Left renal cortex interstitium (tissue), 4 donors: ENCODE data around the gene NXPH3. TPM values are rescaled to one million over a fixed set of nuclear protein-coding genes. Genes with fewer than 3 reads are reported as not detected.

ENCODE experiments used
- DNase-seq, 4 donors: peaks; one replicate each; pipeline ENCODE4 v3.0.0-alpha.2; 2013; ENCODE audit warnings: low read depth in 4 of 4, low spot score in 2 of 4, missing footprints in 1 of 4
- polyA plus RNA-seq, 4 donors: library from polyadenylated mRNA; unstranded; fragments of 120-200 nt; gene quantifications; one replicate each; pipeline ENCODE4 v1.2.1, GENCODE V29; 2013; ENCODE audit not compliant: insufficient read length in 4 of 4

NXPH3 gene
- polyA plus RNA-seq, 4 donors: 0.87 to 1.7 (median 1.4) TPM

DNA sequence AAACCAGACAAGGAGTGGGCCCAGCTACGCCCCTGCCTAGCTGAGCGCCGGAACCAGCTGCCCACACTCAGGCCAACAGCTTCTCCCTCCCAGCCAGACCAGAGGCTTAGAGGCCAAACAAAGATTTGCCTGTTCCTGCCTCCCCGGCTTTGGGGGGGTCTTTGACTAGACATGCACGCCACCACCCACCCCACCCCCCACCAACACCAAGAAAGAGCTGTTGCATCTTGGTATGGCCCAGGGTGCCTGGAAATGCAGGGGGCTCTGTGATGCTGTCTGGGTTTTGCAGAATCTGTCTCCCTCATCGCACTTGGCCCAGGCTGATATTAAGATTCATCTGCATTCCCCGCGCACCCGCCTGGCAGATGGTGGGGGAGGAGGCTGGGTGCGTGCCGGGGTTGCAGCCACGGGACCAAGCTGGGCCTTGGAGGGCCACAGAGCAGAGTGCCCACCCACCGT is 1.3 kb upstream of the NXPH3 start:
- no peak for DNase-seq

DNA sequence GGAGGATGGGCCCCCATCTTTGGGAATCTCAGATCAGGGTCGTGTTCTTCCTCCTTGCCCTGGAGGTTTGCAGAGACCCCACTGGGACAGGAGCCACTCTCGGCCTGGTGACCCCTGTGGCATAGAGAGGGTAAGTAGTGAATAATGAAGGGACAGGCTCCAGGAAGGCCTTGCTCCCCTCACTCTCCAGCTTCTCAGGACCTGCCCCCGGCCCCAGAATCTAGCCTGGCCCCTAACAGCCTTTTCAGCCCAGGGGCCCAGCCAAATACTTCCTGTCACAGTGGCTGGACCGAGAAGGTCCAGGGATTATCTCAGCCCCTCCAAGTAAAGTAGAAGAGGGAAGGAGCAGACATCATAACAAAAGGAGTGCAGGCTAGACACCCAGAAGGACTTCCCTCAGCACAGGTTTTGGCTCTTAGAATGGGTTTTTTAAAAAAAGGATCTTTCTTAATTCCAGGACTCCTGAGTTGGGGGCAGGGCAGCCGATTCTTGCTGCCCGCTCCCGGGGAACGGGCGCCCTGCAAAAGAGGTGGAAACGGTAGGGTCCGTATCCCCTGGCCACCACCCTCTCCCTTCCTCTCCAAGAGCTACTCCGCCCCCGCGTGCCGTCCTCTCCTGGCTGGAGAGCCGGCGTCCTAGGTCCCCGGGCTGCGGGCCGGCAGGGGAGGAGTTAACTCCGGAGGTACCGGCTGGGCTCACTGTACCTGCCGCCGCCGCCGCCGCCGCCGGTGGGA is 559 bp upstream of the NXPH3 start:
- no peak for DNase-seq

- peak in 3 of 4 donors; percentile 28 to 45 (median 35) for DNase-seq
Observed at GRCh38 chr17:49576088-49576916, 631 bp downstream of the NXPH3 start.

- DNase-seq: no peak
Observed at GRCh38 chr17:49576917-49577649, 1.4 kb downstream of the NXPH3 start.

DNA sequence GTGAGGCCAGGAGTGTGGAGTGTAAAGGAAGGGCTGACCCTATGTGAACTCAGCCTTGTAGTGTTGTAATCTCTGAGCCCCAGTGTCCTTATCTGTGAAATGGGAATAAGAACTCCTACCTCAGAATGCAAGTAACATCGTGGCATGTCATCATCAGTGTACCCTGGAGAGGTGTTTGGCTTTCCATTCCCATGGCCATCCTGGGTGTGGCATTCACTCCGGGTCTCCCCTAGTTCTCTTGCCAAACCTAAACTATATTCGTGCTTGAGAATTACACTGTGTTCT is 1.9 kb downstream of the NXPH3 start:
- no peak for DNase-seq

DNA sequence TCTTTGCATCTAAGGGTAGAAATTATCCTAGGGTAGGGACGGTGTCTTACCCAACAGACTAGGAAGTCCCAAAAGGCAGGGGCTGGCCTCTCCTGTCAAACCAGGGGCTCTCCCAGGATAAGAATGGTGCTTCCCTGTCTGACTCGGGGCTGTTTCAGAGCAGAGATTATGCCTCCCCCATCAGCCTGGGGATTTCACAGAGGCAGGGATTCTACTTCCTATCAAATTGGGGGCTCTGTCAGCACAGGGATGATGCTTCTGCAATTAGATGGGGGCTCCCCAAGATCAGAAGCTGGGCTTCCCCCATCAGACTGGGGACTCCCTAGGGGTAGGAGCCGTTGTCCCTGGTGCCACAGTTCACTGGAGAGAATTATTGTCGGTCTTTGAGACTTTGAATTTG is 2.3 kb downstream of the NXPH3 start:
- no peak for DNase-seq

GRCh38 chr17:49578414-49578813 is 2.7 kb downstream of the NXPH3 start:
- DNase-seq: no peak

DNA sequence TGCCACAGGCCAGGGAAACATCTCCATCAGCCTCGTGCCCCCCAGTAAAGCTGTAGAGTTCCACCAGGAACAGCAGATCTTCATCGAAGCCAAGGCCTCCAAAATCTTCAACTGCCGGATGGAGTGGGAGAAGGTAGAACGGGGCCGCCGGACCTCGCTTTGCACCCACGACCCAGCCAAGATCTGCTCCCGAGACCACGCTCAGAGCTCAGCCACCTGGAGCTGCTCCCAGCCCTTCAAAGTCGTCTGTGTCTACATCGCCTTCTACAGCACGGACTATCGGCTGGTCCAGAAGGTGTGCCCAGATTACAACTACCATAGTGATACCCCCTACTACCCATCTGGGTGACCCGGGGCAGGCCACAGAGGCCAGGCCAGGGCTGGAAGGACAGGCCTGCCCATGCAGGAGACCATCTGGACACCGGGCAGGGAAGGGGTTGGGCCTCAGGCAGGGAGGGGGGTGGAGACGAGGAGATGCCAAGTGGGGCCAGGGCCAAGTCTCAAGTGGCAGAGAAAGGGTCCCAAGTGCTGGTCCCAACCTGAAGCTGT is 3.4 kb downstream of the NXPH3 start:
- DNase-seq: no peak

DNA sequence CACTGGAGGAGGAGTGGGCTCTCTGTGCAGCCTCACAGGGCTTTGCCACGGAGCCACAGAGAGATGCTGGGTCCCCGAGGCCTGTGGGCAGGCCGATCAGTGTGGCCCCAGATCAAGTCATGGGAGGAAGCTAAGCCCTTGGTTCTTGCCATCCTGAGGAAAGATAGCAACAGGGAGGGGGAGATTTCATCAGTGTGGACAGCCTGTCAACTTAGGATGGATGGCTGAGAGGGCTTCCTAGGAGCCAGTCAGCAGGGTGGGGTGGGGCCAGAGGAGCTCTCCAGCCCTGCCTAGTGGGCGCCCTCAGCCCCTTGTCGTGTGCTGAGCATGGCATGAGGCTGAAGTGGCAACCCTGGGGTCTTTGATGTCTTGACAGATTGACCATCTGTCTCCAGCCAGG is 3.9 kb downstream of the NXPH3 start:
- no peak for DNase-seq

DNA sequence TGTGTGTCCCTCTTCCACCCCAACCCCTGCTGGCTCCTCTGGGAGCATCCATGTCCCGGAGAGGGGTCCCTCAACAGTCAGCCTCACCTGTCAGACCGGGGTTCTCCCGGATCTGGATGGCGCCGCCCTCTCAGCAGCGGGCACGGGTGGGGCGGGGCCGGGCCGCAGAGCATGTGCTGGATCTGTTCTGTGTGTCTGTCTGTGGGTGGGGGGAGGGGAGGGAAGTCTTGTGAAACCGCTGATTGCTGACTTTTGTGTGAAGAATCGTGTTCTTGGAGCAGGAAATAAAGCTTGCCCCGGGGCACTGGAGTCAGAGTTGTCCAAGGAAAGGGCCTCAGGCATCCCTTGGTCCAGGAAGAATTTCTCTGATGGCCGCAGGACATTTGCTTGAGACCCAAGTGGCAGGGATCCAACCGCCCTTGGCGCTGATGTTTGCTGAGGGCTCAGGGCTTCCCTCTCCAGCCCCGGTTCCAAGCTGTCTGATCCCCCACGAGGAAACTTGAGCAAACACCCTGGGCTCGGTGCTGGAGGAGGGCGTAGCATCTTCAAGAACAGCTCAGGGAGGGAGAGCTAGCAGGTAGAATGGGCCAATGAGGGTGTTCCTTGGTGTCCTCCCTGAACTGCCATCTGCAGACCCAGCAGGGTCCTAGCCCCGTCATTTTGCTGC is 4.5 kb downstream of the NXPH3 start:
- DNase-seq: no peak

DNA sequence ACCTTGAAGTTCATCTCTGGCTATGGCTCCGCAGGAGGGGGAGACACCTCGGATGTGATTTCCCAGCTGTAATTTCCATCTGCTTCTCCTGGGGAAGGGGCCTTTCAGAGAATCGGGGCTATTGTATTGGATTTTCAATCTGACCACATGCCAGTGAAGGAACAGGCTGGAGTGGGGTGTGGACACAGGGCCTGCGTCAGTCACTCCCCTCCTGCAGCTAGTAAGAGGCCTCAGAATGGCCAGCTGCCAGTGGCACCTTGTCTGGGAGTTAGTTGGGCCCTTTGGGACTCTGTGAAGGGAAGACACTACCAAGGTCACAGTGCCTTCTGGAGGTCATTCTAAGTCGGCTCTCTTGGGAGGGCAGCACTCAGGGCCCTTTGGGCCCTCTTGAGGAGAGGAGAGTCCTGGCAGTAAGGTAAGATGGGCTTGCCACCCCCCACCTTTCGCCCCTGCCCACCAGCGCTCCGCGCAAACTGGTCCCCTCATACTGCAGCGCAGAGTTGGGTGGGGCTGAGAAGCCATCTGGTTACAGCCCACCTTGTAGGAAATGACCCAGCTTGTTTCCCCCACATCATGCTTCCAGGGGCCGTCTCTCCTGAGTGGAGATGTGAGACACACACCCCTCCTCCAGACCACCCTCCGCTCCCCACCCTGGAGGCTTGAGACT is 5.4 kb downstream of the NXPH3 start:
- no peak for DNase-seq

- DNase-seq: no peak
Observed at GRCh38 chr17:49581648-49581998, 6.0 kb downstream of the NXPH3 start.

- DNase-seq: no peak
Observed at GRCh38 chr17:49582055-49582722, 6.5 kb downstream of the NXPH3 start.

- DNase-seq: no peak
Observed at GRCh38 chr17:49582789-49583188, 7.1 kb downstream of the NXPH3 start.

- DNase-seq: no peak
Observed at GRCh38 chr17:49583226-49583625, 7.6 kb downstream of the NXPH3 start.

- DNase-seq: no peak
Observed at GRCh38 chr17:49583889-49584288, 8.2 kb downstream of the NXPH3 start.

DNA sequence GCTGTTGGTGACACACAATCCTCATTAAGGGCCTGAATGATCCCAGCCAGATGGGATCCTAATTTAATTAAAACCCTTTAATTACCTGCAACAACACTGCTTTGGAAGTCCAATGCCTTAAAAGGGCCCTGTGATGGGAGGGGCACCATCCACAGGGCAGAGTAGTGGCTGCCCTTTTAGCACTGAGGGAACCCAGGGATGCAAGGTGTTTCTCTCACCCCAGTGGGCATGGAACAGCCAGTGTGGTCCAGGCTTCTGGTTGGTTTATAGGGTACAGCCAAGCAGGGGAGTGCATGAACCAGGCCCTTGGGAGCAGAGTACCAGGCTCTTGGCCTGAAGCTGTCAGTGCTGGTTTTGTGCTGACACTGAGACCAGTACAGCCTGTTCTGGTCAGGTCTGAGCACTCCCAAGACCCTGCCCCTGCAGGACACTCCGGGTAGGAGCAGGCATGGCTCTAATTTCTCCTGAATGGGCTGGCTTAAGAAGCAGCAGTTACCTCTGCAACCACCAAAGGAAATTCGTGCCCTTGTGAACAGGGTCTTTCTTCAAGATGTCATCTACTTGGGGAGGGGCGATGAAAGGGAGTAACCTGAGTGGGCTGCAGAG is 9.9 kb downstream of the NXPH3 start:
- no peak for DNase-seq

DNA sequence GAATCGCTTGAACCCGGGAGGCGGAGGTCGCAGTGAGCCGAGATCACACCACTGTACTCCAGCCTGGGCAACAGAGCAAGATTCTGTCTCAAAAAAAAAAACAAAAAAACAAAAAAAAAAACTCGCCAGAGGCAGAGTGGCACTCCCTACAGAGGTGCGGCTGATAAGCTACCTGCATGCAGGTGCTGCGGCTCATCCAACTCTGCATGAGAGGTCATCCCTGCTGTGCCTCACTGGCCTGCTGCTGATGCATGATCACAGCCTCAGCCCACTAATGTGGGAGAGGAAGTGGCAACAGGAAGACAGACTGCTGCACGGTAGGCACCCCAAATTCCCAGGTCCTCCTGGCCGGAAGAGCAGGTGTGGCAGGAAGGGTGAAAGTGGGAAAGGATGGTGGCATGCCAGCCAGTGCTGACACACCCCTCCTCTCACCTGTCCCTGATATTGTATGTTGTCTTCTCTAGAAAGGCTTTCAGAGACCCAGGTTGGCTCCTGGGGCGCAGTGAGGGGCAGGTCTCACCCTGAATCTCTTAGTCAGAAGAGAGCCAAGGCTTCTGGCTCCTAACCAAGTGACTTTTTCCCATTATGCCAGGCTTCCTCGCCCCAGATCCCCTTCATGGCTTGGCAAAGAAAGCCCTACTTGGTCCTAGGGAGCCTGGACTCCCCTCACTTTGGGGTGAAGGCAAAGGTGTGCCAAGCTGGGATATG is 11.8 kb downstream of the NXPH3 start:
- no peak for DNase-seq

GRCh38 chr17:49588312-49588711 is 12.6 kb downstream of the NXPH3 start:
- no peak for DNase-seq
